Right lobe of liver (tissue), 6 donors: ENCODE data around the gene RAB11FIP4. TPM values are rescaled to one million over a fixed set of nuclear protein-coding genes. Genes with fewer than 3 reads are reported as not detected.

Experiments used
- ATAC-seq, 4 donors: fragments of 200-7000 bp; cut with Tn5 transposase; one replicate each; pipeline ENCODE4 v1.9.1; 2020; ENCODE audit warnings: mild to moderate bottlenecking in 4 of 4, moderate library complexity in 4 of 4
- DNase-seq, 3 donors: peaks; one replicate each; pipeline ENCODE4 v3.0.0-alpha.2; 2020
- H3K27ac ChIP-seq, 3 donors: fragments of 200-600 bp; one replicate each; pipeline ENCODE4 v1.8.0; 2022
- H3K27me3 ChIP-seq, 2 donors: fragments of 200-600 bp; one replicate each; pipeline ENCODE4 v1.8.0; 2022
- H3K36me3 ChIP-seq, 4 donors: fragments of 200-600 bp; sonication (generic) in 1 of 4; one replicate each; pipeline versions ENCODE4 v1.5.1 to v1.8.0; 2017 to 2022; ENCODE audit warnings: control low read depth in 1 of 4
- H3K4me1 ChIP-seq, 4 donors: fragments of 200-600 bp; sonication (generic) in 1 of 4; one replicate each; pipeline versions ENCODE4 v1.5.1 to v1.8.0; 2017 to 2022; ENCODE audit warnings: control low read depth in 1 of 4
- H3K4me3 ChIP-seq, 3 donors: fragments of 200-600 bp; one replicate each; pipeline ENCODE4 v1.8.0; 2022
- H3K9me3 ChIP-seq, 4 donors: fragments of 200-600 bp; sonication (generic) in 1 of 4; one replicate each; pipeline versions ENCODE4 v1.5.1 to v1.8.0; 2017 to 2022; ENCODE audit warnings: control low read depth in 1 of 4
- POLR2A ChIP-seq: fragments of 450-650 bp; IDR thresholded peaks from one replicate; pipeline ENCODE4 v1.6.1; 2017; ENCODE audit warnings: antibody characterized with exemption, mild to moderate bottlenecking
- WGBS: methylation state at CpG from one replicate; pipeline ENCODE4 v1.1.6; 2018; ENCODE audit warnings: low coverage, low lambda C conversion rate; ENCODE audit not compliant: insufficient coverage; ENCODE audit errors: missing lambda C conversion rate; 5-methylcytosine and 5-hydroxymethylcytosine counted together
- intact Hi-C, 2 donors: fragments of 100-400 bp; cut with DNase I; formaldehyde crosslinking; loops; one replicate each; pipeline versions ENCODE4 v1.11.2 to v1.14.1; 2022
- total RNA-seq, 6 experiments: library from RNA; depleted of rRNA in 2 of 6; stranded (reverse); fragments of >200 nt in 2 of 6; fragmentation: NEBNext Ultra II Directional in 3 of 6; extraction: Animal tissue kit (Norgen Biotek cat#: 25700) in 3 of 6; gene quantifications; one replicate each; pipeline versions ENCODE4 v1.1.0 to v1.2.4, GENCODE V29; 2016 to 2023
- TF ChIP-seq, protein P1 (sequence below), 4 donors: fragments of 200-600 bp in 3 of 4; fragments of 450-650 bp in 1 of 4; IDR thresholded peaks; one replicate each; pipeline versions ENCODE4 v1.5.1 to v1.8.0; 2016 to 2022; ENCODE audit warnings: antibody characterized with exemption in 4 of 4, mild to moderate bottlenecking in 2 of 4
- donor health status: DM: no; HTN: yes; CAD: no.
- donor health status: DM: no; HTN: no; CAD: no.
- donor health status: DM: no; HTN: no; CAD: no.
- donor health status: DM: no; HTN: yes; CAD: no.
- donor health status: DM: no; HTN: yes; CAD: no.

RAB11FIP4 gene
- total RNA-seq, 6 experiments from 2014 or later: 3.5 to 6.6 (median 4.6) TPM

DNA sequence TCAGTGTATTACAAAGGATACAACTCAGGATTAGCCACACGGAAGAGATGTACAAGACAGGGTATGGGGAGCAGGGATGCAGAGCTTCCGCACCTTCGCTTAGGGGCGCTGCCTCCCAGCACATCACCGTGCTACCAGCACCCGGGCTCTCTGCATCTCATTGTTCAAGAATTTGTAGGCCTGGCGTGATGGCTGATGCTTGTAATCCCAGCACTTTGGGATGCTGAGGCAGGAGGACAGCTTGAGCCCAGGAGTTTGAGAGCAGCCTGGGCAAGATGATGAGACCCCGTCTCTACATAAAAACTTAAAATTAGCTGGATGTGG lies 43.2 kb downstream of the RAB11FIP4 start:
- H3K4me3 ChIP-seq: no peak overlapping the region
- 69% methylated on average over 7 of the region's 8 CpGs for WGBS
- peak in 1 of 3 donors; percentile 24 for DNase-seq
- no peaks in the 10 kb centered on the region for H3K27me3 ChIP-seq
- H3K9me3 ChIP-seq: no peaks in the 10 kb centered on the region
- H3K4me1 ChIP-seq: peaks cover 0 to 4% (median 2%) of the 10 kb centered on the region in 4 donors
- TF ChIP-seq, protein P1, sequence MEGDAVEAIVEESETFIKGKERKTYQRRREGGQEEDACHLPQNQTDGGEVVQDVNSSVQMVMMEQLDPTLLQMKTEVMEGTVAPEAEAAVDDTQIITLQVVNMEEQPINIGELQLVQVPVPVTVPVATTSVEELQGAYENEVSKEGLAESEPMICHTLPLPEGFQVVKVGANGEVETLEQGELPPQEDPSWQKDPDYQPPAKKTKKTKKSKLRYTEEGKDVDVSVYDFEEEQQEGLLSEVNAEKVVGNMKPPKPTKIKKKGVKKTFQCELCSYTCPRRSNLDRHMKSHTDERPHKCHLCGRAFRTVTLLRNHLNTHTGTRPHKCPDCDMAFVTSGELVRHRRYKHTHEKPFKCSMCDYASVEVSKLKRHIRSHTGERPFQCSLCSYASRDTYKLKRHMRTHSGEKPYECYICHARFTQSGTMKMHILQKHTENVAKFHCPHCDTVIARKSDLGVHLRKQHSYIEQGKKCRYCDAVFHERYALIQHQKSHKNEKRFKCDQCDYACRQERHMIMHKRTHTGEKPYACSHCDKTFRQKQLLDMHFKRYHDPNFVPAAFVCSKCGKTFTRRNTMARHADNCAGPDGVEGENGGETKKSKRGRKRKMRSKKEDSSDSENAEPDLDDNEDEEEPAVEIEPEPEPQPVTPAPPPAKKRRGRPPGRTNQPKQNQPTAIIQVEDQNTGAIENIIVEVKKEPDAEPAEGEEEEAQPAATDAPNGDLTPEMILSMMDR (IDR thresholded peaks at IDR 0.05): no peak
- no peak for TF ChIP-seq POLR2A
- no peaks in the 10 kb centered on the region for H3K36me3 ChIP-seq
- intact Hi-C loops: loop anchor here (5.0 kb wide), 1 partner anchor 93 kb away; no protein-coding TSS in a partner anchor
- no peak overlapping the region for H3K27ac ChIP-seq
- ATAC-seq: no peak

- TF ChIP-seq POLR2A: no peak
- TF ChIP-seq, protein P1 (IDR thresholded peaks at IDR 0.05): no peak
- DNase-seq (peak in 1 of 3 donors; percentile 32), ATAC-seq (no peak)
- Histone ChIP-seq H3K4me3 (no peak overlapping the region), H3K27me3 (no peaks in the 10 kb centered on the region), H3K27ac (no peak overlapping the region), H3K9me3 (no peaks in the 10 kb centered on the region), H3K36me3 (no peaks in the 10 kb centered on the region), H3K4me1 (peaks cover 0 to 9% (median 4%) of the 10 kb centered on the region in 4 donors)
- WGBS: 20% methylated on average over 1 of the region's 2 CpGs
- intact Hi-C loops: loop anchor here (5.0 kb wide), 1 partner anchor 92 kb away; no protein-coding TSS in a partner anchor
Observed at GRCh38 chr17:31435581-31435980, 44.1 kb downstream of the RAB11FIP4 start.

GRCh38 chr17:31437720-31438400 lies 46.4 kb downstream of the RAB11FIP4 start:
- ATAC-seq: peak; percentile 3 to 25 (median 4)
- Histone ChIP-seq H3K4me3 (no peak overlapping the region), H3K4me1 (peaks cover 0 to 11% (median 4%) of the 10 kb centered on the region in 4 donors), H3K9me3 (no peaks in the 10 kb centered on the region), H3K27me3 (no peaks in the 10 kb centered on the region), H3K27ac (no peak overlapping the region), H3K36me3 (no peaks in the 10 kb centered on the region)
- TF ChIP-seq POLR2A: no peak
- TF ChIP-seq, protein P1 (IDR thresholded peaks at IDR 0.05): no peak
- intact Hi-C loops: loop anchor here (5.0 kb wide), 1 partner anchor 89 kb away; no protein-coding TSS in a partner anchor
- DNase-seq: peak in 1 of 3 donors; percentile 52
- no CpG with 5 or more reads among the region's 11 CpGs for WGBS

DNA sequence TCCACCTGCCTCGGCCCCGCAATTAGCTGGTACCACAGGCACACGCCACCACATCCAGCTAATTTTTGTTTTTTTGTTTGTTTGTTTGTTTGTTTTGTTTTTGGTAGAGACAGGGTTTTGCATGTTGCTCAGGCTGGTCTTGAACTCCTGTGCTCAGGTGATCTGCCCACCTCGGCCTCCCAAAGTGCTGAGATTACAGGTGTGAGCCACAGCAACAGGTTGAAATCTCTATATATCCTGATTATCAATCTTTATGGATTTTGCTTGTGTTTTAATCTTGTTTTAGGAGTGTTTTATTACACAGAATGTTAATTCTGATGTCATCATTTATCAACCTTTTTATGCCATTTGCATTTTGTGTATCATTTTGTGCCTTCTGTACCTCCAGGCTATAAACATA lies 48.2 kb downstream of the RAB11FIP4 start:
- ATAC-seq (no peak), DNase-seq (peak in 1 of 3 donors; percentile 30)
- peaks cover 0 to 11% (median 4%) of the 10 kb centered on the region in 4 donors for H3K4me1 ChIP-seq
- intact Hi-C loops: loop anchor here (5.0 kb wide), 1 partner anchor 88 kb away; no protein-coding TSS in a partner anchor
- no peaks in the 10 kb centered on the region for H3K27me3 ChIP-seq
- WGBS: 50% methylated on average over 4 of the region's 4 CpGs
- no peak overlapping the region for H3K4me3 ChIP-seq
- no peaks in the 10 kb centered on the region for H3K9me3 ChIP-seq
- H3K36me3 ChIP-seq: no peaks in the 10 kb centered on the region
- peak overlapping the region in 2 of 3 donors; percentile 25 to 62 for H3K27ac ChIP-seq
- TF ChIP-seq POLR2A: no peak
- TF ChIP-seq, protein P1 (IDR thresholded peaks at IDR 0.05): no peak
